Measurements from ENCODE around the gene ETV2. TPM values are rescaled to one million over a fixed set of nuclear protein-coding genes. Genes with fewer than 3 reads are reported as not detected.
"Not testable (repeated sequence)": the region's sequence is repeated elsewhere in the genome, so short reads cannot be mapped to it uniquely, and the experiment has no call there.

The ETV2 gene
- total RNA-seq, 2 experiments from 2014 or later = 1.2 to 1.4 TPM

DNA sequence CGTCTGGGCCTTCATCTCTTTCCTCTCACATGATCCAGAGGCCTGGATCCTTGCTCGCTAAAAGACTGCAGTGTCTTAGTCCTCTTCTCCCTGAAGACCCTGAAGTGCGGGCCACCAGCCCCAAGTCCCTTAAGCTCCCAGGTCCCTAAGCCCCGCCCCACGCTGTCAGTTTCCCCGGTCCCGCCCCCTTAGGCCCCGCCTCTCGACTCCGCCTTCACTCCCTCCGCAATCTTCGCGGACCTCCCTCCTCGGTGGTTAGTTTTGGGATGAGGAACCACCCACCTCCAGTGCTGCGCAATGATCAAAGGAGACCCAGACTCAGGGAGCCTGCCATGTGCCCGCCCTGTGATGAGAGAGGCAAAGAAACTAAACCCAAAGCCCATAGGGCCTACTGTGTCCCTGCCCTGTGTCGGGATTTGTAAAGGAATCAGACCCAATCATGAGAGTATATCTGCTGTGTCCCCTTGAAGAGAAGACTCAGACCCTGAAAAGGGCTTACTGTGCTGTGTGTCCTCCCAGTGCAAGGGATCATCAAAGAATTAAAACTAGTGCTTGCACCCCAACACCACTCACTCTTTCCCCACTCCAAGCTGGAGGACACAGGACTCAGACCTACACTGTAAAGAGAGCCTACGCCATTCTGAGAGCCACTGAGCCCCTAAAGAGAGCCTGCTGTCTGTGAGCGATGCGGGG, 3.6 kb downstream of the ETV2 start:
- TF ChIP-seq, protein P1, sequence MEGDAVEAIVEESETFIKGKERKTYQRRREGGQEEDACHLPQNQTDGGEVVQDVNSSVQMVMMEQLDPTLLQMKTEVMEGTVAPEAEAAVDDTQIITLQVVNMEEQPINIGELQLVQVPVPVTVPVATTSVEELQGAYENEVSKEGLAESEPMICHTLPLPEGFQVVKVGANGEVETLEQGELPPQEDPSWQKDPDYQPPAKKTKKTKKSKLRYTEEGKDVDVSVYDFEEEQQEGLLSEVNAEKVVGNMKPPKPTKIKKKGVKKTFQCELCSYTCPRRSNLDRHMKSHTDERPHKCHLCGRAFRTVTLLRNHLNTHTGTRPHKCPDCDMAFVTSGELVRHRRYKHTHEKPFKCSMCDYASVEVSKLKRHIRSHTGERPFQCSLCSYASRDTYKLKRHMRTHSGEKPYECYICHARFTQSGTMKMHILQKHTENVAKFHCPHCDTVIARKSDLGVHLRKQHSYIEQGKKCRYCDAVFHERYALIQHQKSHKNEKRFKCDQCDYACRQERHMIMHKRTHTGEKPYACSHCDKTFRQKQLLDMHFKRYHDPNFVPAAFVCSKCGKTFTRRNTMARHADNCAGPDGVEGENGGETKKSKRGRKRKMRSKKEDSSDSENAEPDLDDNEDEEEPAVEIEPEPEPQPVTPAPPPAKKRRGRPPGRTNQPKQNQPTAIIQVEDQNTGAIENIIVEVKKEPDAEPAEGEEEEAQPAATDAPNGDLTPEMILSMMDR (IDR thresholded peaks at IDR 0.05) = no peak
- ATAC-seq (peak; percentile 18), DNase-seq (peak; percentile 92)
- Mint-ChIP-seq H3K4me1 (ENCODE audit: low read depth) (peaks cover 37% of the 10 kb centered on the region), H3K27me3 (no peaks in the 10 kb centered on the region), H3K27ac (peak overlapping the region; percentile 85), H3K36me3 (ENCODE audit: low read depth) (peaks cover 10% of the 10 kb centered on the region), H3K4me3 (peak overlapping the region; percentile 76), H3K9me3 (no peaks in the 10 kb centered on the region)
- ChIA-PET CTCF (interaction anchor here (1.0 to 1.3 kb wide), 2 partner anchors 69 to 87 kb away, joined by 3 to 4 read pairs; no protein-coding TSS in a partner anchor), POLR2A (interaction anchor here (0.8 to 3.0 kb wide), 5 partner anchors 9 to 66 kb away, joined by 3 to 13 read pairs (median 3); partner anchors contain the start of gene HAUS5)
- intact Hi-C loops (cut with micrococcal nuclease) = no loop called here

DNA sequence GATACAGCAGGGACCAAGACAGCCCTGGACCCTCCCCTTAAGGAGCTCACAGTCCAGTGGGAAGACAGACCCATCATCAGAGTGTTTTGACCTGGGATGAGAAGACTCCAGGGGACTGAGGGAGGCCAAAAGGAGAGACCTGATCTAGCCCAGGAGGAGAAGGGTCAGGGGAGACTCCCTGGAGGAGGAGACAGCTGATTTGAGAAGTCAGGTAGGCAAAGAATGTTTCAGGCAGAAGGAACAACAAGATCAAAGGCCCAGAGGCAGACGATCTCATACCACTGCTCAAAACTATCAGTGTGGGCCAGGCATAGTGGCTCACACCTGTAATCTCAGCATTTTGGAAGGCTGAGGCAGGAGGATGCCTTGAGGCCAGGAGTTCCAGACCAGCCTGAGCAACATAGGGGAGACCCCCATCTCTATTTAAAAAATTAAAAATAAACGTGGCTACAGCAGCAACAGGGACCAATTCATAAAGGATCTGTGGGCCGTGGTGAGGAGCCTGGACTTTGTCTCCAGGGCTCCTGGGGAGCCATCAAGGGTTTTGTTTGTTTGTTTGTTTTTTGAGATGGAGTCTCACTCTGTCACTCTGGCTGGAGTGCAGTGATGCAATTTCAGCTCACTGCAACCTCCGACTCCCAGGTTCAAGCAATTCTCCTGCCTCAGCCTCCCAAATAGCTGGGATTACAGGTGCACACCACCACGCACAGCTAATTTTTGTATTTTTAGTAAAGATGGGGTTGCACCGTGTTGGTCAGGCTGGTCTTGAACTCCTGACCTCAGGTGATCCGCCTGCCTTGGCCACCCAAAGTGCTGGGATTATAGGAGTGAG, 4.4 kb downstream of the ETV2 start:
- intact Hi-C loops (cut with micrococcal nuclease) = no loop called here
- TF ChIP-seq, protein P1 (IDR thresholded peaks at IDR 0.05) = no peak
- Mint-ChIP-seq H3K36me3 (ENCODE audit: low read depth) (peaks cover 16% of the 10 kb centered on the region), H3K9me3 (no peaks in the 10 kb centered on the region), H3K27ac (peak overlapping the region; percentile 17), H3K27me3 (no peaks in the 10 kb centered on the region), H3K4me1 (ENCODE audit: low read depth) (peaks cover 44% of the 10 kb centered on the region), H3K4me3 (no peak overlapping the region)
- ATAC-seq = no peak
- ChIA-PET POLR2A (interaction anchor here (0.7 to 3.0 kb wide), 3 partner anchors 10 to 186 kb away, joined by 3 to 13 read pairs (median 4); no protein-coding TSS in a partner anchor), CTCF (no interaction called here)
- no peak for DNase-seq

DNA sequence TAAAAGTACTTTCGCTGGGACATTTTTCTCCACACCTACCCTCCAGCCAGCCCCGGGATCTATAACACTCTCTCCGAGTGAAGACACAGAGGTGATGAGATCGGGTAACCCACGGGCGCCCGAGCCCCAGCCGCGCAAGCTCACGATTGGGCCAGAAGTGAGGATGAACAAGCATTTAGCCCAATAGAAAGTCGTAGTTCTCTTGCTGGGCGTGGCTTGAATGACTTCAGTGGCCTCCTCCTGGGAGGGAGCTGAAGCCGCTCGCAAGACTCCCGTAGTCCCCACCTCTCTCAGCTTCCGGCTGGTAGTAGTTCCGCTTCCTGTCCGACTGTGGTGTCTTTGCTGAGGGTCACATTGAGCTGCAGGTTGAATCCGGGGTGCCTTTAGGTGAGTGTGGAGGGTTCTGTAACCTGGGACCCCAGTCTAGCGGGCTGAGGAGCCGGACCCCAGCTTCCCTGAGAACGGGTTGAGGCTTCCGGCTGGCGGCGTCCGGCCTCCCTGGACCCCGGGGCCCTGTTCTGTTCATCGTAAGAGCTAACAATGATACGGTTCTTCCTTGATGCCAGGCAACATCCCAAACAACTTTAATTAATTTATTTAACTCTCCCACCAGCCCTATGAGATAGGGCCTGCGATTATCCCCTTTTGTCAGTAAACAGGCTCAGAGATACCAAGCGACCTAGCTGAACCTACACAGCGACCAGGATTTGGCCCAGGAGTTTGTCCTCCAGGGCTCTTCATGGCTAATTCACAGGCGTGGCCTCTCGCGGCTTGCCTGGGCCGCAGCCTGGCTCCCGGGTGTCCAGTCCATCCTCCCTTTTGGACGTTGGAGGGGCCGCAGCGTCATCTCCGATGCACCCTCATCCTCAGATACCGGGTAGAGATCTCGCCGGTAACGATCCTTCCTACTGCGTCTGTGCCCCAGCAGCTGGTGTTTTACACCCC, 6.7 kb downstream of the ETV2 start, which contains the start of gene COX6B1:
COX6B1 (plus strand) TSS at position 307 of the 945 bp plus-strand sequence. CDS start 2,921 bp downstream, outside the sequence.
- peak; percentile 72 for ATAC-seq
- H3K9me3 Mint-ChIP-seq = no peaks in the 10 kb centered on the region
- DNase-seq = peak; percentile 97
- intact Hi-C loops (cut with micrococcal nuclease) = no loop called here
- no peaks in the 10 kb centered on the region for H3K27me3 Mint-ChIP-seq
- TF ChIP-seq, protein P1 (IDR thresholded peaks at IDR 0.05) = no peak
- ChIA-PET POLR2A (interaction anchor here (0.7 to 1.6 kb wide), 9 partner anchors 9 to 96 kb away, joined by 3 to 8 read pairs (median 3); partner anchors contain the start of gene KMT2B), CTCF (interaction anchor here (0.7 to 2.1 kb wide), 6 partner anchors 9 to 171 kb away, joined by 3 to 10 read pairs (median 4); no protein-coding TSS in a partner anchor)
- H3K27ac Mint-ChIP-seq = peak within 1 kb of the TSS; percentile 93
- peaks cover 26% of the 10 kb centered on the region for H3K36me3 Mint-ChIP-seq (ENCODE audit: low read depth)
- H3K4me3 Mint-ChIP-seq = peak within 1 kb of the TSS; percentile 99
- H3K4me1 Mint-ChIP-seq (ENCODE audit: low read depth) = peaks cover 36% of the 10 kb centered on the region

DNA sequence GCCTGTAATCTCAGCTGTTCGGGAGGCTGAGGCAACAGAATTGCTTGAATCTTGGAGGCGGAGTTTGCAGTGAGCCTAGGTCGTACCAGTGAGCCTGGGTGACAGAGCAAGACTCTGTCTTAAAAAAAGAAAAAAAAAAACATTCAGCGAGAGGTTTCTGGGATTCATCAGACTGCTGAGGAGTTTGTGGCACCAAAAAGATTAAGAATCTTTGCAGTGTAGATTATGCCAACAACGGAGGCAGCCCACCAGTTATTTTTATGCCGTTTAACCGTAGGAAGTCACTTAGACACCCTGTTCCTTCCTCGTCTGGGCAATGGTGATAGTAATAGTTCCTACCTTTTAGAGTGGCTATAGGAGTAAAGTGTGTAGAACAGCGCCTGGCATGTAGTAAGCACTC, 9.0 kb downstream of the ETV2 start:
- Mint-ChIP-seq H3K27ac (no peak overlapping the region), H3K4me3 (no peak overlapping the region), H3K36me3 (ENCODE audit: low read depth) (peaks cover 37% of the 10 kb centered on the region), H3K27me3 (no peaks in the 10 kb centered on the region), H3K4me1 (ENCODE audit: low read depth) (peaks cover 29% of the 10 kb centered on the region), H3K9me3 (no peaks in the 10 kb centered on the region)
- ChIA-PET POLR2A (no interaction called here), CTCF (no interaction called here)
- intact Hi-C loops (cut with micrococcal nuclease) = no loop called here
- no peak for DNase-seq
- no peak for ATAC-seq
- TF ChIP-seq, protein P1 (IDR thresholded peaks at IDR 0.05) = no peak

DNA sequence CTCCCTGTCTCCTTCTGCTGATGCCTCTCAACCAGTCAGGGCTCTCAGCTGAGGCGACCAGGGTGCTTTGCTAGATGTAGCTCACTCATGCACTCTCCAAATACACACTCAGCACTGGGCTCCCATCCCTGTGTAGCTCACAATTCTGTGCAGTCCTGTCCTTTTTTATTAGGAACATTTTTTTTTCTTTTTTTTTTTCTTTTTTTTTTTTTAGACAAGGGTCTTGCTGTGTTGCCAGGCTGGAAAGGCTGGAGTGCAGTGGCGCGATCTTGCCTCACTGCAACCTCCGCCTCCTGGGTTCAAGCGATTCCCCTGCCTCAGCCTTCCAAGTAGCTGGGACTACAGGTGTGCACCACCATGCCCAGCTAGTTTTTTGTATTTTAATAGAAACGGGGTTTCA, 13.3 kb downstream of the ETV2 start:
- Mint-ChIP-seq H3K4me1 (ENCODE audit: low read depth) (peaks cover 22% of the 10 kb centered on the region), H3K36me3 (ENCODE audit: low read depth) (peaks cover 52% of the 10 kb centered on the region)
- DNase-seq; ATAC-seq; intact Hi-C loops (cut with micrococcal nuclease); H3K27ac Mint-ChIP-seq; H3K4me3 Mint-ChIP-seq; H3K9me3 Mint-ChIP-seq; H3K27me3 Mint-ChIP-seq; POLR2A ChIA-PET: not testable (repeated sequence)
- CTCF ChIA-PET = interaction anchor here (1.6 kb wide), 1 partner anchor 165 kb away, joined by 5 read pairs; no protein-coding TSS in a partner anchor

Data from activated CD8-positive, alpha-beta T cell treated with anti-CD3 and anti-CD28 coated beads for 36 hours (primary cell).